HG03175 (cell line): Measurements from ENCODE around the gene FRMD7.
"Not testable (repeated sequence)": the region's sequence is repeated elsewhere in the genome, so short reads cannot be mapped to it uniquely, and the experiment has no call there.

Source experiments
- ATAC-seq: cut with Tn5 transposase; IDR thresholded peaks from one replicate; pipeline ENCODE4 v1.9.1; 2021; ENCODE audit warnings: mild to moderate bottlenecking, moderate library complexity; ENCODE audit not compliant: unreplicated experiment

The FRMD7 gene

DNA sequence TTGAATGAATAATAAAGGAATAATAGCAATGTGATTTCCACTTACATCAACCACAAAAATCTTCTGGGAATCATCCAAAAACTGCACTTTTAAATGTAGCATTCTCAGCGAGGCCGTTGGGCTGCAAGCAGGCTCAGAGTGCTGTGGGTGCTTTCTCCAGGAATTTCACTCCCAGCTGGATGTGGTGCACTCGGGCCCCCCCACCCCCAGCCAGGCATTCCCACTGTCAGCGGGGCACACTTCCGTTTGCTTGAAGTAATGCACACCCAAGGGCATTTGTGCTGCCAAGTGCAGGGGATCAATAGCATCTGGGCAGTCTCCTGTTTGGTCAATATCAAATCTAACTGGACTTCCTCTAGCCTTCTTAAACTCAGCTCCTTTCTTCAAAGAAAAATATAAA, at the start of gene FRMD7:
TSS of gene FRMD7 (minus strand) at position 278 of the 400 bp plus-strand sequence. CDS start at position 102, 176 bp downstream.
- ATAC-seq: no peak

DNA sequence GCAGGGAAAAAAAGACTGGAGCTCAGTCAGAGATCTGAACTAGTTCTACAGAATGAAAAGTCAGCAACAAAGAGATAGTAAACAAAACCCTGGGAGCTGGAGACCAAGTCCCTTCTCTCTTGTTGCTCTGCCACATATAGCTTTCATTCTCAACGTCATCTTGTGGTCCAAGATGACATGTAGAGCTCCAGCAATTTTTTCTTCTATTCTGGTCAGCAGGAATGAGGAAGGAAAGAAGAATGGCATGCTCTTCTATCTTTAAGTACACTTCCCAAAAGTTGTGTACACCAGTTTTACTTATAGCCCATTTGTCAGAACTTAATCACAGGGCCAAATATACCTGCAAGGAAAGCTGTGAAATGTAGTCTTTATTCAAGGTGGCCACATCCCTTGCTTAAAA, 45.8 kb upstream of the FRMD7 start:
- no peak for ATAC-seq

DNA sequence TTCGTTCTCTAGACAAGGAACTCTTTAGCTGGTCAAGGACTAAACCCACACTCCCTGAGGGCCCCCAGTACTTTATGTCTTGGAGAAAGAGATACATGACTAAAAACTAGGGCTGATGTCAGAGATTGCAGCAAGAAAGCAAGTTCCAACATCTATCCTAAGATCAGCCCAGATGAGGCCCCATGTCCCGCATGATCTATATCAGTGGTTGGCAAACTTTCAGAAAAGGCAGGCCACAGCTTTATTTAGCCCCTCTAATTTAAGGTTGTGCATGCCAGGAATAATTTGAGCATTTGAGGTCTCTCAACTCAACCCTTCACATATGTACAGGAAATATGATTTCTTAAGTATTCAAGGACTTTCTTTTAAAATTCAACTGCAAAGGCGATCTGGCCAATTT, 44.1 kb upstream of the FRMD7 start:
- no peak for ATAC-seq

DNA sequence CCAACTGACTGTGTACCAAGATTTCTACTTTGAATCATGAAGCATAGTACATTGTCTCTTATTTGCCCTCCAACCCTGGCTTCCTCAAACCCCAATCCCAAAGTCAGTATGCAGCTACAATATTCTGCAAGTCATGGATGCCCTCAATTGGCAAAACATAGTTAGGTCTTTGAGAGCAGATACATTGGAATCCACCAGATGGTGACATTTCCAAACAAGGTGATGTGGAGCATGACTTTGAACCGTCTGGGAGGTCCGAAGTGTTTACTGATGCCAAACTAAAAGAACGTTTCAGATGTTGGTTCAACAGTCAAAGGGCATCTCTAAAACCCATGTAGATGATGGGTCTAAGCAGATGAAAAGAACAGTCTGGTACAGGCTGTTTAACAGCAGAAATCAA, 43.7 kb upstream of the FRMD7 start:
- ATAC-seq: no peak

DNA sequence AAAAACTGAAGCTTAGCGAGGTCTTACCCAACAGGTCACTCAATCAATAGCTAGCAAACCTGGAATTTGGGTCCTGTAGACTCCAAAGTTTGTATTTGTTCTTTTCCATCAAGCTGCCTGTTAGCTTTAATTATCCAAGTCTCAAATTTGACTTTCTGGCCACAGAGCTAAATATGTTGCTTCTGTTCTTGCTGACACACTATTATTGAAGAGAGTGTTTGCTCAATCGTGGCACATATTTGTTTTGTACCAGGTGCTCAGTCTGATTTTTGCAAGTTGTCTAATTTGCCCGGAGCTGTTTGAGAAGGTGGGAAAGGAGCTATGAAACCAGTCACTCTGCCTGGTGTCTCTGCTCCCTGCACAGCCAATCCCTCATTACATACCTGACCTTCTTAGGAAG, 41.7 kb upstream of the FRMD7 start:
- ATAC-seq: no peak

- no peak for ATAC-seq
Measured at GRCh38 chrX:132165651-132166050, 37.8 kb upstream of the FRMD7 start.

GRCh38 chrX:132165005-132165404, 37.2 kb upstream of the FRMD7 start:
- ATAC-seq: no peak

- ATAC-seq: not testable (repeated sequence)
Measured at GRCh38 chrX:132163094-132163493, 35.3 kb upstream of the FRMD7 start.

DNA sequence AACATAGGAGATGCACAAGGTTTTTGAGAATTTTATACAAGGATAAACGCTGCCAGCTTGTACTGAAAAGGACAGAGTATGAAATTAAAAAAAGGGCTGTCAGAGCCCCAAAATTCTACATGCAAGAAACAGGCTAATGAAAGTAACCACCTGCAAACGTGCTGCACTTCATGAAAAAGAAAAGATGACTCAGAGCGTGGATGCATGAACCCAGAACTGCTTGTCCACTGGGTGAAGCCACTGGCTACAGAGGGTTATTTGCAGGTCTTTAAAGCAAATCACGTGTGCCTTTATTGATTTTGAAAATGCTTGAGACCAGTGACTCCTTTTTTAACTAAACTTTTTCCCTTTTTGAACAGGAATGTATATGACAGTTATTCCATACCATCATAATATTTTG, 25.3 kb upstream of the FRMD7 start:
- no peak for ATAC-seq

- no peak for ATAC-seq
Measured at GRCh38 chrX:132146456-132146855, 18.6 kb upstream of the FRMD7 start.

- no peak for ATAC-seq
Measured at GRCh38 chrX:132144061-132144460, 16.2 kb upstream of the FRMD7 start.

DNA sequence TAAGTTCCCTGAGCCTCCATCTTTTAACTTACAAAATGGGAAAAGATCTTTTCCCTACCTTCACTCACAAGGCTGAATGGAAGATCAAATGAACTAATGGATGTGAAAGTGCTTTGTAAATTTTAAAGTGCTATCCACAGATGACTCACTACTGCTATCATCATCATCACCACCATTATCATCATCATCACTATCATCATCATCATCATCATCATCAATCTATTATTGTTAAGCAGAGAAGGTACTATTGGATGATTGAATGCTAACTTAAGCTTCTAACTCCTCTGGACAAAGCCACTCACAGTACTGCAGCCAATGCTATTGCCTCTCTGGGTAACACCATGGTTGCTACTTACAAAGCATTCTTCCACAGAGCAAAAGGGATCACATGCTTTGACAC, 1.9 kb downstream of the FRMD7 start:
- ATAC-seq: no peak

DNA sequence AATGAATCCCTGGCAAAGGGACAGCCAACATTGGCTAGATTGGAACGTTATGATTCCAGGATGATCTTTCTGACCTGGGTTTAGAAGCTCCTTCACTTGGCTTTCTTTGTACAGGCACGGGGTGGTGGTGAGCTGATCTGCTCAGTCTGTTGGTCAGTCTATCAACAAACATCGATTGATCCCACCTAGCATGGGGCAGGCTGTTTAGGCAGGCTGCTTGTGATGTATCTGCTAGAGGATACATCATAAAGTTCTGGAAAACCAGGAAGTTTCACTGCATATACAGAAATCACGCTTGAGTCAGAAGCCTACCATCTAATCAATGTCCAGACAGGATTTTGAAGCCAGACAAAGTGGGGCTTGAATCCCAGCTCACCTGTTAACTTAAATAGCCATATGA, 6.9 kb downstream of the FRMD7 start:
- no peak for ATAC-seq

- ATAC-seq: no peak
Measured at GRCh38 chrX:132119821-132120515, 7.9 kb downstream of the FRMD7 start.

- ATAC-seq: no peak
Measured at GRCh38 chrX:132119283-132119682, 8.5 kb downstream of the FRMD7 start.

- ATAC-seq: no peak
Measured at GRCh38 chrX:132118358-132118757, 9.5 kb downstream of the FRMD7 start.

DNA sequence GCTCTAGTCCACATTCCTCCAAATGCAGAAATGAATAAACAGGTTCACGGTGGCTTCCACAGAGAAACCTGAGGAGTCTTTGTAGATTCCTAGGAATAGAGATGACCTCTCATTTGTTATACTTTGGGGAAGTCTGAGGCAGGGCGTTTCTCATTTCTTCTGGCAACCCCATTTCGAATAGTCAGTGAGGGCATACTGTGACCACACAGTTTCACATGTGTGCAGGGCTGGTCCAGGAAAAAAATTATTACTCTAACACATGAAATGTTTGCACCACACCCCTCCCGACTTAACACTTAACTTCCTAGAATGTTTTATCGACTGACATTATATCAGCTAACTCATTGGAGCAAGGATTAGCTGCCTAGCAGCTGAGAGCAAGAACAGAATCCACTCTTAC, 12.0 kb downstream of the FRMD7 start:
- no peak for ATAC-seq

DNA sequence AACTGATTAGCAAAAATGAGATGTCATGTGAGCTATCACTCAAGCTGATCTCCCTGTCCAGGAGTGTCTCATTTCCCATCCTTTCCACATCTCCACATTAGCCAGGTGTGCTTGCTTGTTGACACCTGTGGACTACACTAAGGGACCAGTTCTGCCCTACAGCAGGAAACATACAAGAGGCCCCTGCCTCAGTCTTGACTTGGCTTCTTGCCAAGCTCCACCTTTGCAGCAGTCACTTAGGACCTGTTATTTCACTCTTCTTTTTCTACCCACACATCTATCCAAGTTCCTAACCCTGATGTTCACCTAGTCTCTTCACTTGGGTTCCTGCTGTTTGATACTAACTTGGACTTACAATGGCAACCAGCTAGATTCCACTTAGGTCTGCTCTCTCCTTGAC, 13.2 kb downstream of the FRMD7 start:
- no peak for ATAC-seq

- no peak for ATAC-seq
Measured at GRCh38 chrX:132107291-132107690, 20.5 kb downstream of the FRMD7 start.

DNA sequence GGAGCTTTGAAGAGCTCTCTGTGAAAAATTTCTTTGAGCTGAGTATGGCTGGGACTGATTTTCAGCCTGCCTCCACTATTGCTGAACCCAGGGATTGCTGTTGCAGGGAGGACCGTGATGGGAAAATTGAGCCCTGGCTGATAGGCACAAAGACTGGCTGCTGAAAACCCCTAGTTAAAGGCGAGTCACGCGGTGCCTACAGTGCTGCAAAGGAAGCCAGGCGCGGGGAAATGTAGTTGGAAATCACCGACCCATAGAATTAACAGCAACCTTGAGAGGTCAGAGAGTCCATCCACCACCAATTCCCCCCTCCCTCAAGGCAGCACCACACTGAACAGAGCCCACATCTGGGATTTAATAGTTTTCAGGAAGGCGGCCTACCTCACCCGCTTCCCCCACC, 26.0 kb downstream of the FRMD7 start:
- ATAC-seq: no peak

GRCh38 chrX:132101206-132101605, 26.6 kb downstream of the FRMD7 start:
- ATAC-seq: no peak

DNA sequence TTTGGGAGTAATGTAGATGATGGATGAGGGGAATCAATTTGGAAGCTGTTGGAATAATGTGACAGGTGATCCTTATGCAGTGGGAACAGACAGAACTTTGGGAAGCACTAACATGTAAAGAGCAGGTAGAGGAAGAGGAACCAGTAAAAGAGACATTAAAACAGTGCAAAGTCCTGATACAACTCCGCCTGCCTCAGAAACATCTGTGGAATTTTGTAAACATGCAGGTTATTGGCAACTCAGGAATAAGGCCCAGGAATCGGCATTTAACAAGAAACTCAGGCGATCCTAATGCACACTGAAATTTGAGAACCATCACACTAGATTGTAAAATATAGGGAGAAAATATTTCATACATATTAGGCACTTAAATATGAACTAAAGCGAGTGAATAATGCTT, 29.1 kb downstream of the FRMD7 start:
- not testable (repeated sequence) for ATAC-seq

GRCh38 chrX:132094164-132094563, 33.7 kb downstream of the FRMD7 start:
- ATAC-seq: no peak
